ENCODE data around the gene PLEKHG3.
A peak's percentile ranks its signal among the peaks of the same experiment; 100 is the strongest.

PLEKHG3 gene

GRCh38 chr14:64696355-64696857 lies 7.8 kb upstream of the PLEKHG3 start:
- Mint-ChIP-seq H3K4me3 (no peak overlapping the region), H3K27ac (no peak overlapping the region), H3K4me1 (no peaks in the 10 kb centered on the region), H3K36me3 (no peaks in the 10 kb centered on the region), H3K27me3 (peaks cover 4% of the 10 kb centered on the region), H3K9me3 (no peaks in the 10 kb centered on the region)

GRCh38 chr14:64698903-64699302 lies 5.3 kb upstream of the PLEKHG3 start:
- Mint-ChIP-seq H3K4me1 (peaks cover 15% of the 10 kb centered on the region), H3K27me3 (peaks cover 20% of the 10 kb centered on the region), H3K4me3 (no peak overlapping the region), H3K9me3 (no peaks in the 10 kb centered on the region), H3K27ac (no peak overlapping the region), H3K36me3 (no peaks in the 10 kb centered on the region)

- no peak overlapping the region for H3K4me3 Mint-ChIP-seq
- peaks cover 15% of the 10 kb centered on the region for H3K4me1 Mint-ChIP-seq
- H3K27me3 Mint-ChIP-seq: peaks cover 21% of the 10 kb centered on the region
These were observed 3.9 kb upstream of the PLEKHG3 start for GRCh38 chr14:64700290-64700689.

GRCh38 chr14:64700894-64701293 lies 3.3 kb upstream of the PLEKHG3 start:
- Mint-ChIP-seq H3K9me3 (no peaks in the 10 kb centered on the region), H3K36me3 (no peaks in the 10 kb centered on the region), H3K4me3 (no peak overlapping the region), H3K4me1 (peaks cover 19% of the 10 kb centered on the region), H3K27ac (peak overlapping the region; percentile 12), H3K27me3 (peaks cover 25% of the 10 kb centered on the region)

More at GRCh38 chr14:64700290-64700689, 3.9 kb upstream of the PLEKHG3 start:
- Mint-ChIP-seq H3K36me3 (no peaks in the 10 kb centered on the region), H3K27ac (no peak overlapping the region), H3K9me3 (no peaks in the 10 kb centered on the region)

- Mint-ChIP-seq H3K9me3 (no peaks in the 10 kb centered on the region), H3K36me3 (no peaks in the 10 kb centered on the region), H3K27me3 (peaks cover 26% of the 10 kb centered on the region), H3K4me1 (peaks cover 21% of the 10 kb centered on the region), H3K27ac (no peak overlapping the region), H3K4me3 (no peak overlapping the region)
These were observed 2.6 kb upstream of the PLEKHG3 start for GRCh38 chr14:64701660-64702059.

DNA sequence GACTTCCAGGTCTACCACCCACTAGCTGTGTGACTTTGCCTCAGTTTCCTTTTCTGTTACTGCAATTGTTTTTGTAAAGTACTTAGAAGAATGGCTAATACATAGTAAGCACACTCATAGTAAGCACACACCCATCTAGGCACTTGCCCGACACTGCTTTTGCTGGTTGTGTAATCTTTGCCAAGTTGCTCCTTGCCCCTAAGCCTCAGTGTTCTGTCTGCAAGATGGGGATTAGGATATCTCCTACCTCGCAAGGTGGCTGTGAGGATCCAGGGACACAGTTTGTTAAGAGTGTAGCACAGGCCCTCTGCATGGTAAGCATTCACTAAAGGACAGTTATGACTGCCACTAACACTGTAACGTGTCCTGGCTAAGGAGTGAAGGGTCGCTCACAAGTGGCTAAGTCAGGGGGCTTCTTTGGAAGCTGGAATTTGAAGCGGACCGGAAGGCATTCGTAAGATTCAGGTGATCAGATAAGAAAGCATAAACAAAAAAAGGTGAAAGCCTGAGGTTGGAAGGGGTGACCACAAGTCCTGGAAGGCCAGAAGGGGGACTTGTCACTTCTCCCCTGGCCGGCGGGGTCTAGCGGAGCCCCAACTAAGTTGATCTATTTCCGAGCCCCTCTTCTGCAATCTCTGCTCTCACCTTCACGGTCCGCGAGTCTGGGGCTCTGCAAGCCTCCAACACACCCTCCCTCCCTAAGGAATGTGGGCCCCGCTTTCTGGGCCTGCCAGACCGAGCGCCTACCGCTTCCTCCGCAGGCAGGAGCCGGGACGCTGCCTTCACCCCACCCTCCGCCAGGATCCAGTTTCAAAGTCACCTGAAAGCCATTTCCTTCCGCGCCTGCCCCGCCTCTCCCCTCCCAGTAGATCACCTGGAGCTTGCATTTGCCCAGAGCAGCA lies 1.5 kb upstream of the PLEKHG3 start:
- Mint-ChIP-seq H3K4me1 (peaks cover 27% of the 10 kb centered on the region), H3K4me3 (peak overlapping the region; percentile 78), H3K36me3 (no peaks in the 10 kb centered on the region), H3K9me3 (no peaks in the 10 kb centered on the region), H3K27me3 (peaks cover 30% of the 10 kb centered on the region), H3K27ac (no peak overlapping the region)

DNA sequence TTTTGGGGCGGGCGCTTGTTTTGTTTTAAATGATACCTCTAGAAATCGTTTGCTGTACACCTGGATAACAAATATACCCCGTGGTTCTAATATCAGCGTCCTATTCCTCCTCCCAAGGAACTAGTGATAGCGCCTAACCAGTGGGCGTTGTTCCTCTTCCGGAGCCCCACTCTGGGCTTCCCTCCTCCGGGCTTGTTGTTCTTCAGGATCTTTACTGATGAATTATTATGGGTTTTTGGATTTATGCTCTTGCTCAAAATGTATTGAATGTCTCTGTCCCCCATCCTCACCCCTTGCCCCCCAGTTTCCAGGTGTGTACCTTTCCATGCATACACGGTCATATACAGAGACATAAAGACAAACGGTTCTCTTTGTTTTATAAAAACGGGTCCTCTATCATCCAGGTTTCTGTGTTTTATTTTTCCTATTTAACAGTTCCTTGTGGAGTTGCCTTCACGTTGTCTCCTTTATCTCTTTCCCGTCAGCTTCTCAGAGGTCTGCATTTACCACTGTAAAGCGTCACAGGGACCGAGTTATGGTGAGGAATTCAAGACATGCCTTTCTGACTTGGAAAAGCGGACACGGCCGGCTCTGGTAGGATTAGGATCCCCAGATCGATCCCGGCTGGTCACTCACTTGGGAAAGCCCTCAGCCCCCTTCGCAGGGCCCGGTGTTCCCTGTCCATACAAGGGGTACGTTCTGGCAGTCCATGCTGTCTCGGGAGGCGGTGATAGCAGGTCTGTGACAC lies 655 bp upstream of the PLEKHG3 start:
- Mint-ChIP-seq H3K9me3 (no peaks in the 10 kb centered on the region), H3K27ac (no peak overlapping the region), H3K4me1 (peaks cover 30% of the 10 kb centered on the region)

DNA sequence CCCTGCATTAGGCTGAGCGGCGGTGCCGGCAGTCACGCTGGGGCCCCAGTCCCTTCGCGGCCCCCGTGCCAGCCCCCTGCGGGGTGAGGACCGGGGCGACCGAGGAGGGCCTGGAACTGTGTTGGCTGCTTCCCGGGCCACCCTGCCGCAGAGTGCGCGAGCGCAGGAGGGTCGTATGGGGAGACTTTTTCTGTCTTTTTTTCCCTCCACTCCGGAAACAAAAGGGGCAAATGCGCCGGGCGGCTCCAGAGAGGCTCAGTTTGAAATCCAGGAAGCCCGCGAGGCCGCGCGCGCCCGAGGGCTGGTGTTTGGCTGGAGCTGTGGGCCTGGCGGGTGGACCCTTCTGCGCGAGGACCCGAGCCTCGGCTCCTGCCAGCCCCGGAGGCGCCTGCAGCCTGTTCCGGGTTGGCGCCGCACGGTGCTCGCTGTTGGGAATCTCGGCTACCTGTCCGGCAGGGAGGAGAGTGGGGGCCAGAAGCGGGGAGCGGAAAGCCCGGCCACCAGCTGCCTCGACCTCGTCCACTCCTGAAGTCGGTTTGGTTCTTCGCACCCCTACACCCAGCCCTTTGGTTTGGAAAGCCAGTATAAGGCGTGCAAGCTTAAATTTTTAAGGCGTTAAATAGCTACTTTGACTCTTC lies 638 bp downstream of the PLEKHG3 start:
- Mint-ChIP-seq H3K9me3 (no peaks in the 10 kb centered on the region), H3K4me1 (peaks cover 39% of the 10 kb centered on the region), H3K27ac (no peak overlapping the region), H3K4me3 (peak overlapping the region; percentile 76), H3K36me3 (no peaks in the 10 kb centered on the region), H3K27me3 (peaks cover 33% of the 10 kb centered on the region)

More for the DNA sequence above, 655 bp upstream of the PLEKHG3 start:
- Mint-ChIP-seq H3K36me3 (no peaks in the 10 kb centered on the region), H3K27me3 (peaks cover 30% of the 10 kb centered on the region), H3K4me3 (peak overlapping the region; percentile 78)

GRCh38 chr14:64705381-64706118 lies 1.3 kb downstream of the PLEKHG3 start:
- Mint-ChIP-seq H3K9me3 (no peaks in the 10 kb centered on the region), H3K27me3 (peaks cover 29% of the 10 kb centered on the region), H3K4me1 (peaks cover 39% of the 10 kb centered on the region), H3K36me3 (no peaks in the 10 kb centered on the region), H3K27ac (no peak overlapping the region), H3K4me3 (peak overlapping the region; percentile 76)

- H3K9me3 Mint-ChIP-seq: no peaks in the 10 kb centered on the region
- no peaks in the 10 kb centered on the region for H3K36me3 Mint-ChIP-seq
- peaks cover 39% of the 10 kb centered on the region for H3K4me1 Mint-ChIP-seq
- H3K4me3 Mint-ChIP-seq: peak overlapping the region; percentile 58
- H3K27ac Mint-ChIP-seq: no peak overlapping the region
- H3K27me3 Mint-ChIP-seq: peaks cover 29% of the 10 kb centered on the region
These were observed 1.9 kb downstream of the PLEKHG3 start for GRCh38 chr14:64706119-64706592.

- H3K27me3 Mint-ChIP-seq: peaks cover 28% of the 10 kb centered on the region
- H3K4me1 Mint-ChIP-seq: peaks cover 39% of the 10 kb centered on the region
- H3K9me3 Mint-ChIP-seq: no peaks in the 10 kb centered on the region
- H3K36me3 Mint-ChIP-seq: no peaks in the 10 kb centered on the region
- peak overlapping the region; percentile 58 for H3K4me3 Mint-ChIP-seq
- no peak overlapping the region for H3K27ac Mint-ChIP-seq
These were observed 2.5 kb downstream of the PLEKHG3 start for GRCh38 chr14:64706593-64707193.

GRCh38 chr14:64707661-64708060 lies 3.4 kb downstream of the PLEKHG3 start:
- no peak overlapping the region for H3K27ac Mint-ChIP-seq
- peaks cover 22% of the 10 kb centered on the region for H3K27me3 Mint-ChIP-seq
- peaks cover 36% of the 10 kb centered on the region for H3K4me1 Mint-ChIP-seq
- H3K36me3 Mint-ChIP-seq: peaks cover under 1% of the 10 kb centered on the region
- peaks cover 2% of the 10 kb centered on the region for H3K9me3 Mint-ChIP-seq
- H3K4me3 Mint-ChIP-seq: no peak overlapping the region

DNA sequence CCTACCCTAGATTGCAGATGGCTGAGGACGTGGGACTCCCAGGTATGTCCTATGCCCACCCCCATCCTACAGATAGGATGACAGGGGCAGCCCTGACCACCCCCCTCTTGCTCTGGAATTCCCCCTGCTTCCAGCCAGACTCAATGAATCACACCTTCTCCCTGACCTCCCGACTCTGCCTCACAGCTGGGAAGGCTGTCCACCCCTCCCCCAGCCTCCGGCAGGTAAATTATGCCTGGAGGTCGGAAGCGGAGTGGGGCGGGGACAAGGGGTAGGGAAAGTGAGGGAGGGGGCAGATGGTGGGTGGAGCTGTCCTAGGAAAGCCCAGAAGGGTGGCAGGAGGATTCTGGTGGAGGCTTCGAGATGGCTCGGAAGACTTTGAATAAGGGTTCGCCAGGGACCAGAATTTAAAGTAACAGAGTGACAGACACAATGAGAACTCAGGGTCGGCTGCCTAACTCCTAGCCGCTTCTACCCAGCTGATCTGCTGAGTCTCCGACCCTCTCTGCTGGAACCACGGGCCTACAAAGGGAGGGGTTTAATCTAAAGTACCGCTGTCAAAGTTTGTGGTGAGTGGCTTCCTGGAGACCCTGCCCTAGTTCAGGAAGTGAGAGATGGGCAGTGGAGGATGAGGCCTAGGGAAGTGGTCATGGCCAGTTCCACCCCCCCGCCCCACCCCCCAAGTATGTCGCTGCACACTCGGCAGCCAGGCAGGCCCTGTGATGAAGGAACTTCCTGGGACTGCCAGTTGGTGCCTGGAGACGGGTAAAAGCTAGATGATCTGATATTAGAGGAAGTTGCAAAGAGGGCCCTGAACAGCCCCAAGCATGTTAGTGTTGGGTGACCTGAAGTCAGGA lies 4.2 kb downstream of the PLEKHG3 start:
- H3K4me1 Mint-ChIP-seq: peaks cover 29% of the 10 kb centered on the region
- peaks cover 9% of the 10 kb centered on the region for H3K9me3 Mint-ChIP-seq
- H3K27me3 Mint-ChIP-seq: peaks cover 20% of the 10 kb centered on the region
- H3K27ac Mint-ChIP-seq: no peak overlapping the region
- peaks cover 6% of the 10 kb centered on the region for H3K36me3 Mint-ChIP-seq
- H3K4me3 Mint-ChIP-seq: peak overlapping the region; percentile 31

GRCh38 chr14:64709126-64709525 lies 4.9 kb downstream of the PLEKHG3 start:
- Mint-ChIP-seq H3K27me3 (peaks cover 17% of the 10 kb centered on the region), H3K27ac (peak overlapping the region; percentile 13), H3K9me3 (peaks cover 17% of the 10 kb centered on the region), H3K4me3 (peak overlapping the region; percentile 31), H3K36me3 (peaks cover 11% of the 10 kb centered on the region), H3K4me1 (peaks cover 24% of the 10 kb centered on the region)
